ENCODE data around the gene UFSP1. TPM values are rescaled to one million over a fixed set of nuclear protein-coding genes. Genes with fewer than 3 reads are reported as not detected.
"Not testable (repeated sequence)": the region's sequence is repeated elsewhere in the genome, so short reads cannot be mapped to it uniquely, and the experiment has no call there.

UFSP1 gene
- total RNA-seq, 1 experiment from 2014 or later = 6.8 TPM

GRCh38 chr7:100873599-100874299 lies 15.8 kb downstream of the UFSP1 start:
- Histone ChIP-seq H3K4me3 (peak overlapping the region; percentile 83), H3K36me3 (peaks cover 34% of the 10 kb centered on the region), H3K27me3 (no peaks in the 10 kb centered on the region), H3K9me3 (no peaks in the 10 kb centered on the region)
- DNase-seq = no peak

GRCh38 chr7:100867776-100868485 lies 21.6 kb downstream of the UFSP1 start:
- peak overlapping the region; percentile 75 for H3K4me3 ChIP-seq
- peaks cover 15% of the 10 kb centered on the region for H3K36me3 ChIP-seq
- H3K27me3 ChIP-seq = no peaks in the 10 kb centered on the region
- DNase-seq = no peak
- no peaks in the 10 kb centered on the region for H3K9me3 ChIP-seq

- Histone ChIP-seq H3K36me3 (peaks cover 13% of the 10 kb centered on the region), H3K4me3 (peak within 1 kb of the TSS; percentile 75), H3K27me3 (no peaks in the 10 kb centered on the region), H3K9me3 (no peaks in the 10 kb centered on the region)
- DNase-seq = peak; percentile 96
Observed at GRCh38 chr7:100867040-100867775, 22.3 kb downstream of the UFSP1 start, which contains the start of gene TRIP6. TRIP6 (plus strand) TSS chr7:100867387; CDS start chr7:100867498, 111 bp downstream.

- H3K36me3 ChIP-seq = peaks cover 12% of the 10 kb centered on the region
- peak overlapping the region; percentile 75 for H3K4me3 ChIP-seq
- no peak for DNase-seq
- H3K27me3 ChIP-seq = no peaks in the 10 kb centered on the region
- H3K9me3 ChIP-seq = no peaks in the 10 kb centered on the region
Observed at GRCh38 chr7:100866729-100867039, 22.8 kb downstream of the UFSP1 start.

- Histone ChIP-seq H3K9me3 (no peaks in the 10 kb centered on the region), H3K27me3 (no peaks in the 10 kb centered on the region), H3K36me3 (peaks cover 10% of the 10 kb centered on the region), H3K4me3 (peak overlapping the region; percentile 75)
- DNase-seq = peak; percentile 89
Observed at GRCh38 chr7:100865938-100866728, 23.4 kb downstream of the UFSP1 start.

GRCh38 chr7:100865372-100865911 lies 24.1 kb downstream of the UFSP1 start:
- no peaks in the 10 kb centered on the region for H3K27me3 ChIP-seq
- peak; percentile 23 for DNase-seq
- no peaks in the 10 kb centered on the region for H3K9me3 ChIP-seq
- H3K36me3 ChIP-seq = peaks cover 9% of the 10 kb centered on the region
- H3K4me3 ChIP-seq = no peak overlapping the region

GRCh38 chr7:100864263-100864845 lies 25.2 kb downstream of the UFSP1 start:
- no peak overlapping the region for H3K4me3 ChIP-seq
- DNase-seq = no peak
- H3K36me3 ChIP-seq = peaks cover 9% of the 10 kb centered on the region
- no peaks in the 10 kb centered on the region for H3K27me3 ChIP-seq
- no peaks in the 10 kb centered on the region for H3K9me3 ChIP-seq

GRCh38 chr7:100863406-100863950 lies 26.0 kb downstream of the UFSP1 start:
- DNase-seq = no peak
- H3K27me3 ChIP-seq = no peaks in the 10 kb centered on the region
- peaks cover 4% of the 10 kb centered on the region for H3K36me3 ChIP-seq
- no peaks in the 10 kb centered on the region for H3K9me3 ChIP-seq
- no peak overlapping the region for H3K4me3 ChIP-seq

- no peaks in the 10 kb centered on the region for H3K9me3 ChIP-seq
- no peaks in the 10 kb centered on the region for H3K27me3 ChIP-seq
- no peaks in the 10 kb centered on the region for H3K36me3 ChIP-seq
- H3K4me3 ChIP-seq = no peak overlapping the region
- DNase-seq = no peak
Observed at GRCh38 chr7:100861616-100861985, 27.9 kb downstream of the UFSP1 start.

- Histone ChIP-seq H3K36me3 (no peaks in the 10 kb centered on the region), H3K4me3 (no peak overlapping the region), H3K27me3 (no peaks in the 10 kb centered on the region), H3K9me3 (no peaks in the 10 kb centered on the region)
- DNase-seq = no peak
Observed at GRCh38 chr7:100860702-100861615, 28.6 kb downstream of the UFSP1 start.

GRCh38 chr7:100859856-100860255 lies 29.7 kb downstream of the UFSP1 start:
- Histone ChIP-seq H3K27me3 (no peaks in the 10 kb centered on the region), H3K36me3 (no peaks in the 10 kb centered on the region), H3K4me3 (no peak overlapping the region), H3K9me3 (no peaks in the 10 kb centered on the region)
- no peak for DNase-seq

- Histone ChIP-seq H3K36me3 (no peaks in the 10 kb centered on the region), H3K9me3 (no peaks in the 10 kb centered on the region), H3K27me3 (no peaks in the 10 kb centered on the region), H3K4me3 (no peak overlapping the region)
- no peak for DNase-seq
Observed at GRCh38 chr7:100856871-100857282, 32.6 kb downstream of the UFSP1 start.

- no peak for DNase-seq
- no peak overlapping the region for H3K4me3 ChIP-seq
- no peaks in the 10 kb centered on the region for H3K36me3 ChIP-seq
- no peaks in the 10 kb centered on the region for H3K9me3 ChIP-seq
- H3K27me3 ChIP-seq = no peaks in the 10 kb centered on the region
Observed at GRCh38 chr7:100855515-100855914, 34.0 kb downstream of the UFSP1 start.

GRCh38 chr7:100854899-100855298 lies 34.6 kb downstream of the UFSP1 start:
- not testable (repeated sequence) for H3K36me3 ChIP-seq, DNase-seq

More at GRCh38 chr7:100854899-100855298, 34.6 kb downstream of the UFSP1 start:
- not testable (repeated sequence) for H3K27me3 ChIP-seq, H3K4me3 ChIP-seq, H3K9me3 ChIP-seq
